ENCODE data around the gene KRT72.
"Not testable (repeated sequence)": the region's sequence is repeated elsewhere in the genome, so short reads cannot be mapped to it uniquely, and the experiment has no call there.

Gene KRT72

DNA sequence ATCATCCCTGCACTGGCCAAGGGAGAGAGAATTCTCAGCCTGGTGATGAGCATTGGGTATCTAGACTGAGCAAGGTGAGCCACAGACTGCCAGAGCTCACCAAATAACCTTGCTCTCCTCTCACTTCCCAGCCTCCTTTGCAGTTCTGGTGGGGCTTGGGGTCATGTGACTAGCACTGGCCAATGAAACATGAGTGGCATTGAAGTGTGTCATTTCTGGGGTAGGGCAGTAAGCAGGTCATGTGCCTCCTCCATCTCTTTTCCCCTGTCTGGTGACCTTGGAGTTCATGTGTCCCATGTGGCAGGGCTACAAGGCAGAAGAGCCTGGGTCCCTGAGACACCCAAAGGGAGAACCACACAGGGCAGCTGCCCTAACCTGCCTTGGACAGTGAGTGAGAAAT, 3.6 kb upstream of the KRT72 start:
- no peak overlapping the region for H3K4me3 ChIP-seq (ENCODE audit: low read depth, low read length)
- DNase-seq (ENCODE audit: low read depth), result no peak
- TF ChIP-seq, protein P1, sequence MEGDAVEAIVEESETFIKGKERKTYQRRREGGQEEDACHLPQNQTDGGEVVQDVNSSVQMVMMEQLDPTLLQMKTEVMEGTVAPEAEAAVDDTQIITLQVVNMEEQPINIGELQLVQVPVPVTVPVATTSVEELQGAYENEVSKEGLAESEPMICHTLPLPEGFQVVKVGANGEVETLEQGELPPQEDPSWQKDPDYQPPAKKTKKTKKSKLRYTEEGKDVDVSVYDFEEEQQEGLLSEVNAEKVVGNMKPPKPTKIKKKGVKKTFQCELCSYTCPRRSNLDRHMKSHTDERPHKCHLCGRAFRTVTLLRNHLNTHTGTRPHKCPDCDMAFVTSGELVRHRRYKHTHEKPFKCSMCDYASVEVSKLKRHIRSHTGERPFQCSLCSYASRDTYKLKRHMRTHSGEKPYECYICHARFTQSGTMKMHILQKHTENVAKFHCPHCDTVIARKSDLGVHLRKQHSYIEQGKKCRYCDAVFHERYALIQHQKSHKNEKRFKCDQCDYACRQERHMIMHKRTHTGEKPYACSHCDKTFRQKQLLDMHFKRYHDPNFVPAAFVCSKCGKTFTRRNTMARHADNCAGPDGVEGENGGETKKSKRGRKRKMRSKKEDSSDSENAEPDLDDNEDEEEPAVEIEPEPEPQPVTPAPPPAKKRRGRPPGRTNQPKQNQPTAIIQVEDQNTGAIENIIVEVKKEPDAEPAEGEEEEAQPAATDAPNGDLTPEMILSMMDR (IDR thresholded peaks at IDR 0.05; ENCODE audit: control insufficient read depth, extremely low read depth, insufficient read depth), result no peak

DNA sequence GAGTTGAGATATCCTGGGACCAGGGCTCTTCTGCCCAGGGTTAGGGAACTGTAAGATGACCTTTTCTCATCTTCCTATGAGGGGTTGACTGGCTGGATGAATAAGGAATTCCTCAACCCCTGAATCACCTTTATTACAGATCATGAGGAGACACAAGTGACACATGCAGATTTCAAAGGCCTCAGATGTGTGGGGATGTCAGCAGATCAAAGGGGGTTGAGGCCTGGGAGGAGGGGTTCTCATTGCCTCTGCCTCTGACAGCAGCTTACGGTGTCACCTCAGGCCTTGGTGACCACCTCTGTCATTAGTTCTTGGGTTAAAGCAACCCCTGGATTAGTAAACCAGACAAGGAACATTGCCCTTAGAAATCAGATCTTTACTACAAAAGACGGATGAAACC, 2.1 kb upstream of the KRT72 start:
- DNase-seq (ENCODE audit: low read depth), result no peak
- no peak overlapping the region for H3K4me3 ChIP-seq (ENCODE audit: low read depth, low read length)
- TF ChIP-seq, protein P1 (IDR thresholded peaks at IDR 0.05; ENCODE audit: control insufficient read depth, extremely low read depth, insufficient read depth), result no peak

GRCh38 chr12:52602552-52602951, 1.3 kb upstream of the KRT72 start:
- no peak for DNase-seq (ENCODE audit: low read depth)
- no peak overlapping the region for H3K4me3 ChIP-seq (ENCODE audit: low read depth, low read length)
- TF ChIP-seq, protein P1 (IDR thresholded peaks at IDR 0.05; ENCODE audit: control insufficient read depth, extremely low read depth, insufficient read depth), result no peak

- DNase-seq (ENCODE audit: low read depth), result no peak
- no peak overlapping the region for H3K4me3 ChIP-seq (ENCODE audit: low read depth, low read length)
- TF ChIP-seq, protein P1 (IDR thresholded peaks at IDR 0.05; ENCODE audit: control insufficient read depth, extremely low read depth, insufficient read depth), result no peak
These were observed 408 bp upstream of the KRT72 start for GRCh38 chr12:52601671-52602070.

GRCh38 chr12:52600475-52600874, 788 bp downstream of the KRT72 start:
- no peak for DNase-seq (ENCODE audit: low read depth)
- no peak overlapping the region for H3K4me3 ChIP-seq (ENCODE audit: low read depth, low read length)
- TF ChIP-seq, protein P1 (IDR thresholded peaks at IDR 0.05; ENCODE audit: control insufficient read depth, extremely low read depth, insufficient read depth), result no peak

- H3K4me3 ChIP-seq (ENCODE audit: low read depth, low read length), result no peak overlapping the region
- DNase-seq (ENCODE audit: low read depth), result no peak
- TF ChIP-seq, protein P1 (IDR thresholded peaks at IDR 0.05; ENCODE audit: control insufficient read depth, extremely low read depth, insufficient read depth), result no peak
These were observed 1.2 kb downstream of the KRT72 start for GRCh38 chr12:52600071-52600470.

DNA sequence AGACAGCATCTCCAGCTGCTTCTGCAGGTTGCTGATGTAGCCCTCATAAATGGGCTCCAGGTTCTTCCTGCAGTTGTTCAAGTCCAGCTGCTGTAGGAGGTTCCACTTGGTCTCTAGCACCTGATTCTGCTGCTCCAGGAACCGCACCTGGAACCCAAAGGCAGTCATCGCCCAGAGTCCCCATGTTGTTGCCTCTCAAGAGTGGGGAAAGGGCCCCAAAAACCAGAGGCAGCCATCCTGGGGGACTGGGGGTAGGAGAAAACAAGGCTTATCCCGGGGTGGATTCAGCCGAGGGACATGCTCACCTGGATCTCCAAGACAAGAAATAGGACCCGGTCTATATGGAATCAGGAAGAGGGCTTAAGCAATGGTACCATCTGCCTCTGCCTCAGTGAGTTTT, 2.3 kb downstream of the KRT72 start:
- TF ChIP-seq, protein P1 (IDR thresholded peaks at IDR 0.05; ENCODE audit: control insufficient read depth, extremely low read depth, insufficient read depth), result no peak
- no peak for DNase-seq (ENCODE audit: low read depth)
- no peak overlapping the region for H3K4me3 ChIP-seq (ENCODE audit: low read depth, low read length)

- not testable (repeated sequence) for H3K4me3 ChIP-seq (ENCODE audit: low read depth, low read length); DNase-seq (ENCODE audit: low read depth)
These were observed 7.0 kb downstream of the KRT72 start for GRCh38 chr12:52594237-52594636.

Data from LNCaP clone FGC (cell line).